ENCODE results near the gene MEF2C. TPM values are rescaled to one million over a fixed set of nuclear protein-coding genes. Genes with fewer than 3 reads are reported as not detected.

Gene MEF2C
- polyA plus RNA-seq, 3 donors = 32.0 to 89.3 (median 88.3) TPM

DNA sequence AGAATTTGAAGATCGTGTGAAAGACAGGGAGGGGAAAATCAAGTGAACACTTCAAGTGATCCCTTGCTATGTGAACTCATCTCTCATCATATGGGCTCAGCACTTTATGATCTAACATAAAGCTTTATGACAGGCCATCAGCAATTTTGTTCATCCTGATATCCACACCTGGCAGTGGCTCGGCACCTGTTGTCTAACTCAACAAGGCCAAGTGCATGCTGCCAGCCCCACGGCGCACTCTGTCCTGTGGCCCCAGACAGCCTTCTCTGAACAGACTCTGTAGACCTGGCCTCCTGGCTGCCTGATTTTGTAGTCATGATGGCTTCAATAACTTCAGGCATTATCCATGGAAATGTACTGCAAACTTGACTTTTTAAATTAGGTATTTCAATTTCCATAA, 106.3 kb downstream of the MEF2C start:
- no peak overlapping the region for H3K4me2 ChIP-seq (replicated peaks; ENCODE audit: extremely low read depth, low read length, poor library complexity, severe bottlenecking)
- H3K4me3 ChIP-seq (replicated peaks in 1 of 3; ENCODE audit: low read depth in 2 of 3, low read length in 3 of 3) = no peak overlapping the region
- H3K79me2 ChIP-seq (ENCODE audit: insufficient read depth, low read length) = no peaks in the 10 kb centered on the region
- no peaks in the 10 kb centered on the region for H3K9me3 ChIP-seq (replicated peaks in 1 of 2; ENCODE audit: control insufficient read depth in 1 of 2, insufficient read depth in 1 of 2, low read length in 2 of 2)
- H3K27ac ChIP-seq (ENCODE audit: low read depth in 1 of 2, low read length in 2 of 2) = no peak overlapping the region
- intact Hi-C loops (cut with micrococcal nuclease) = no loop called here
- TF ChIP-seq, protein P1, sequence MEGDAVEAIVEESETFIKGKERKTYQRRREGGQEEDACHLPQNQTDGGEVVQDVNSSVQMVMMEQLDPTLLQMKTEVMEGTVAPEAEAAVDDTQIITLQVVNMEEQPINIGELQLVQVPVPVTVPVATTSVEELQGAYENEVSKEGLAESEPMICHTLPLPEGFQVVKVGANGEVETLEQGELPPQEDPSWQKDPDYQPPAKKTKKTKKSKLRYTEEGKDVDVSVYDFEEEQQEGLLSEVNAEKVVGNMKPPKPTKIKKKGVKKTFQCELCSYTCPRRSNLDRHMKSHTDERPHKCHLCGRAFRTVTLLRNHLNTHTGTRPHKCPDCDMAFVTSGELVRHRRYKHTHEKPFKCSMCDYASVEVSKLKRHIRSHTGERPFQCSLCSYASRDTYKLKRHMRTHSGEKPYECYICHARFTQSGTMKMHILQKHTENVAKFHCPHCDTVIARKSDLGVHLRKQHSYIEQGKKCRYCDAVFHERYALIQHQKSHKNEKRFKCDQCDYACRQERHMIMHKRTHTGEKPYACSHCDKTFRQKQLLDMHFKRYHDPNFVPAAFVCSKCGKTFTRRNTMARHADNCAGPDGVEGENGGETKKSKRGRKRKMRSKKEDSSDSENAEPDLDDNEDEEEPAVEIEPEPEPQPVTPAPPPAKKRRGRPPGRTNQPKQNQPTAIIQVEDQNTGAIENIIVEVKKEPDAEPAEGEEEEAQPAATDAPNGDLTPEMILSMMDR (IDR thresholded peaks at IDR 0.05) = no peak
- H2AFZ ChIP-seq (ENCODE audit: insufficient read depth, low read depth, low read length, poor library complexity, severe bottlenecking) = no peak overlapping the region
- H3K27me3 ChIP-seq (ENCODE audit: control insufficient read depth in 2 of 2, insufficient read depth in 2 of 2, low read length in 2 of 2) = no peaks in the 10 kb centered on the region
- H3K9ac ChIP-seq (ENCODE audit: insufficient read depth, low read length, poor library complexity, severe bottlenecking) = no peak overlapping the region
- WGBS (ENCODE audit: insufficient coverage) = 100% methylated on average over 3 of the region's 4 CpGs
- H3K4me1 ChIP-seq (ENCODE audit: control insufficient read depth in 1 of 2, insufficient read depth in 2 of 2, low read length in 2 of 2) = peaks cover 0 to 8% of the 10 kb centered on the region in 2 donors
- no peaks in the 10 kb centered on the region for H3K27me3 Mint-ChIP-seq (ENCODE audit: low read depth in 3 of 3)
- peaks cover 44 to 60% of the 10 kb centered on the region in 2 donors for H3K36me3 Mint-ChIP-seq
- H3K4me3 Mint-ChIP-seq = no peak overlapping the region
- peaks cover 30 to 55% of the 10 kb centered on the region in 2 donors for H3K36me3 ChIP-seq (replicated peaks in 1 of 2; ENCODE audit: control insufficient read depth in 1 of 2, insufficient read depth in 2 of 2, low read length in 2 of 2)
- peaks cover 20% of the 10 kb centered on the region for H3K4me1 Mint-ChIP-seq
- peaks cover 69% of the 10 kb centered on the region for H4K20me1 ChIP-seq (ENCODE audit: insufficient read depth, low read length)
- DNase-seq = no peak
- peak overlapping the region in 2 of 7 donors; percentile 37 to 54 for H3K27ac Mint-ChIP-seq
- peaks cover 0 to 2% (median 0%) of the 10 kb centered on the region in 7 donors for H3K9me3 Mint-ChIP-seq

DNA sequence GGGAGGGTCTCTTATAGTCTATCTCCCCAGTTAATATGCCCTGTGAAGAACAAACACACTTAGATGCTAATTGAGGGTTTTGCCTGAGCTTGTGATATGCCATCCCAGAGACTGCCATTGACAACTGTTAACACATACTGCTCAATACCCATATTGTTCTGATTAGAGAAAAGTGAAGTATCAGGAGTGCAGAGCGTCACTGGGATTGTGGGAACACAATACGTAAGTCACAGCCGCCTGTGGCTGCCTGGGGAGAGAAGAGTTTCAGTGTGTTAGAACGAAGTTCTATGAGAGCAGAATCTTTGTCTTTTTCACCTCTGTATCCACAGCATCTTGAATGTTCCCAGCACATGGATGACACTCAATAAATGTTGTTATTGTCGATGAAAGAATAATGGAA, 110.2 kb downstream of the MEF2C start:
- TF ChIP-seq, protein P1 (IDR thresholded peaks at IDR 0.05) = no peak
- intact Hi-C loops (cut with micrococcal nuclease) = no loop called here
- H3K27me3 ChIP-seq (ENCODE audit: control insufficient read depth in 2 of 2, insufficient read depth in 2 of 2, low read length in 2 of 2) = no peaks in the 10 kb centered on the region
- no peak overlapping the region for H3K4me3 Mint-ChIP-seq
- H3K4me3 ChIP-seq (replicated peaks in 1 of 3; ENCODE audit: low read depth in 2 of 3, low read length in 3 of 3) = no peak overlapping the region
- peaks cover 2% of the 10 kb centered on the region for H3K4me1 Mint-ChIP-seq
- H4K20me1 ChIP-seq (ENCODE audit: insufficient read depth, low read length) = peaks cover 82% of the 10 kb centered on the region
- H2AFZ ChIP-seq (ENCODE audit: insufficient read depth, low read depth, low read length, poor library complexity, severe bottlenecking) = no peak overlapping the region
- no peak overlapping the region for H3K4me2 ChIP-seq (replicated peaks; ENCODE audit: extremely low read depth, low read length, poor library complexity, severe bottlenecking)
- H3K9me3 Mint-ChIP-seq = peaks cover 0 to 2% (median 0%) of the 10 kb centered on the region in 7 donors
- no peaks in the 10 kb centered on the region for H3K9me3 ChIP-seq (replicated peaks in 1 of 2; ENCODE audit: control insufficient read depth in 1 of 2, insufficient read depth in 1 of 2, low read length in 2 of 2)
- H3K79me2 ChIP-seq (ENCODE audit: insufficient read depth, low read length) = no peaks in the 10 kb centered on the region
- H3K27me3 Mint-ChIP-seq (ENCODE audit: low read depth in 3 of 3) = no peaks in the 10 kb centered on the region
- H3K4me1 ChIP-seq (ENCODE audit: control insufficient read depth in 1 of 2, insufficient read depth in 2 of 2, low read length in 2 of 2) = no peaks in the 10 kb centered on the region
- peaks cover 37 to 73% of the 10 kb centered on the region in 2 donors for H3K36me3 ChIP-seq (replicated peaks in 1 of 2; ENCODE audit: control insufficient read depth in 1 of 2, insufficient read depth in 2 of 2, low read length in 2 of 2)
- peaks cover 65 to 69% of the 10 kb centered on the region in 2 donors for H3K36me3 Mint-ChIP-seq
- no peak for DNase-seq
- H3K27ac ChIP-seq (ENCODE audit: low read depth in 1 of 2, low read length in 2 of 2) = no peak overlapping the region
- H3K27ac Mint-ChIP-seq = peak overlapping the region in 1 of 7 donors; percentile 13
- no peak overlapping the region for H3K9ac ChIP-seq (ENCODE audit: insufficient read depth, low read length, poor library complexity, severe bottlenecking)
- no CpG with 5 or more reads among the region's 5 CpGs for WGBS (ENCODE audit: insufficient coverage)

All from CD14-positive monocyte (primary cell).